Colon (tissue), 2 donors: ENCODE data around the gene ACSF3.

Source experiments
- FAIRE-seq: peaks from 2 replicates; lab custom pipeline; 2012; peaks lifted over from hg19 to GRCh38; lab: Jason Lieb, UNC
- donor health status: control.
- donor health status: control.

Gene ACSF3

DNA sequence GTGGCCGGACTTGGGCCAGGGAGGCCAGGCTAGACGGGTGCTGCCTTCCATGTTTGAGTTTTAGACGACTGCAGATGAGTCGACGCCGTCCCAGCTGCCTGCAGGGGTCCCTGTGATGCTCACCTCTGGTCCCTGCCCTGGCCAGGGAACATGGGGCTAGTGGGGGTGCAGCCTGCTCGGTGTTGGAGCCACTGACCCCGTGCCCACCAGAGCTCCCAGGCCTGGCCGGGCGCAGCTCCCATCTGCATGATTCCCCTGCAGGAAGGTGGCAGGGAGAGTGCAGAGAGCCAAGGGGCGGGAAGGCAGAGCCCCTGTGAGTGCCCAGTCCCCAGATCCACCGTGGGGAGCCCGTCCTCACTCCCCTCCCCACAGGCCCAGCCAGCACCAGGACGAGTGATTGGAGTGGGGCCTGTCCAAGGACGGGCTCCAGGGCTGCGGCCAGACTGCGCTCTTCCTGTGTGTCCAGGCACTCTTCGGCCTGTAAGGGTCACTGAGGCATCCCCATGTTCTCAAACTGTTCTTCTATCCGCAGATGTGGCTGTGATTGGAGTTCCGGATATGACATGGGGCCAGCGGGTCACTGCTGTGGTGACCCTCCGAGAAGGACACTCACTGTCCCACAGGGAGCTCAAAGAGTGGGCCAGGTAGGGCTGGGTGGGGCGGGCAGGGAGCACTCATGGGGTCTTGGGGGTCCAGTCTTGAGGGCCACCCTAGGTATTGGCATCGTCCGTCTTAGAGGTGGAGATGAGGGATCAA lies 51.9 kb downstream of the ACSF3 start:
- no peak for FAIRE-seq

- FAIRE-seq: no peak
Measured at GRCh38 chr16:89146211-89147005, 52.8 kb downstream of the ACSF3 start.

GRCh38 chr16:89147085-89147817 lies 53.6 kb downstream of the ACSF3 start:
- no peak for FAIRE-seq

- FAIRE-seq: no peak
Measured at GRCh38 chr16:89149386-89149785, 55.7 kb downstream of the ACSF3 start.

DNA sequence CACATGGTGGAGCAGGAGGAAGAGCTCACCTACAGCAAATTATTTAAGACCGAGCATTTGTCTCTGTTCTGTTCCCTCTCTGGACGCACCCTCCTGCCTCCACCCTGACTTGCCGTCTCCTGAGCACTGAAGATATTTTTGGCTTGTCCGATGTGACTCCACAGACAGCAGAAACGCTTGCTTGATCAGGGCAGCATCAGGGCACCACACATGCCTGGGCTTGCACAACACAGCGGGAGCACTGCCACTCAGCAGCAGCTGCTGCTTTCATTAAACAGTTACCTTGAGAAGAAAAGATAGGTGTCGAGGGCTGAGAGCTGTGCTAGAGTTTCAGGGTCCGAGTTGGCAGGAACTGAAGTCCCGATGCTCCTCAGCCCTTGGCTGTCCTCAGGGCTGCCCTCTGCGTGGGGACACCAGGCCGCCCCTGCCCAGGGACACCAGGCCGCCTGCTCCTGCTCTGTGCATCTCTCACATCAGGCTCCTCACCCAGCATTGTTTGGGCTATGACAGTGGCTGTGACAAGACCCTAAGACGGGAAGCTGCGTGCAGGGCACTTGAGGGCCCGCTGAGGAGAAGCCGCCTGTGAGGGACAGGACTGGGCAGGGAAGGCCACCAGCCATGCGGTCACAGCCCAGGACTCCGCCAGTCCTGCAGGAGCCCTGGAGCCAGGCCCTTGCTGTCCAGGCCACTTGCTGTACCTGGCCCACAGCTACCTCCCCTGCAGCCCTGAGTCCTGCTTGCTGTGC lies 56.6 kb downstream of the ACSF3 start:
- no peak for FAIRE-seq

GRCh38 chr16:89150981-89151380 lies 57.3 kb downstream of the ACSF3 start:
- no peak for FAIRE-seq

DNA sequence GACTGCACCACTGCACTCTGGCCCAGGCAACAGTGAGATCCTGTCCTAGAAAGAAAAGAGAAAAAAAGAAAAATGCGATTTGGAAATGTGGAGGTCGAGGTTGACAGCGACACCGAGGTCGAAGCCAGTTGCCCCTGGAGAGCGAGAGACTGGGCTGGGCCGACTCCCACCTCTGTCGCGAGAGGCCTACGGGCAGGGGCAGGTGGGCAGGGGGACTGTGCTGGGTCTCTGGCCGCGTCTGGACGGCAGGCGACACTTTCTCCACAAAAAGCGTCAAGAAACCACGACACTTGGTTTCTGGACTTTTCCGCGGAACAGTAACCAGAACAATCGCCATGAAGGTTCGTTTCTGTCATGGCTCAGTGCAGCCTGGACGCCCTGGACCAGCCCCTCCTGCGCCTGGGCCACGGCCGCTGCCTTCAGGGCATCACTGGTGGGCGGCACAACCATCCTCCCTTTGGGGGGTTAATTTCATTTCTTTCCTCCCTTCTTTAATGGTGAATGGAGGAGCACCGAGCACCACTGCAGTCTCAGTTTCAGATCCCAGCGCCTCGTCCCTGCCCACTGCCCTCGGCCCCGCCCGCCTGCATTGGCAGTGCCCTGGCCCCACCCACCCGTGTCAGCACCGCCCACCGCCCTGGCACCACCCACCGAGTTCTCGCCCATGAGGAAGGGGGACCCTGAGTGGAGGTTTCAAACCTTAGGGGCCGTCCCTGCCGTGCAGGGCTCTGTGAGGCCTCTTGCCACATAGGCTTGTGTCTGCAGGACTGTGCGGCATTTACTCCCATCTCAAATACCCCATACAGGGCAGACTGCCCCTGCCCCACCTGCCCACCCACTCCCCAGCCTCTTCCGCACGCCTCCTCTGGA lies 59.4 kb downstream of the ACSF3 start:
- FAIRE-seq: no peak

DNA sequence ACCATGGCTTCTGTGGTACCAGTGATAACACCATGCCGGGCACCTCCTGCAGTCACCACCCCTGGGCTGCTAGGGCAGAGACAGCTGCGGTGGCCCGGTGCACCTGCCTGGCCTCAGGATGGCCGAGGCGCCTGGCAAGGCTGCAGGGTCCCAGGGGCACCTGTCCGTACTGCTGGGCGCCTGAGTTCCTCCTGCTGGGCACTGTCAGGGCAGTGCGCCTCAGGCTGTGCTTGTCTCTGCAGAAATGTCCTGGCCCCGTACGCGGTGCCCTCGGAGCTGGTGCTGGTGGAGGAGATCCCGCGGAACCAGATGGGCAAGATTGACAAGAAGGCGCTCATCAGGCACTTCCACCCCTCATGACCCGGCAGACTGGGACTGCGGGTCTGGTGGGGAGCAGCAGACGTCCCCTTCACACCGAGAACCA lies 60.2 kb downstream of the ACSF3 start:
- FAIRE-seq: no peak

- no peak for FAIRE-seq
Measured at GRCh38 chr16:89154390-89155183, 60.9 kb downstream of the ACSF3 start.

GRCh38 chr16:89155184-89155679 lies 61.6 kb downstream of the ACSF3 start:
- FAIRE-seq: no peak

DNA sequence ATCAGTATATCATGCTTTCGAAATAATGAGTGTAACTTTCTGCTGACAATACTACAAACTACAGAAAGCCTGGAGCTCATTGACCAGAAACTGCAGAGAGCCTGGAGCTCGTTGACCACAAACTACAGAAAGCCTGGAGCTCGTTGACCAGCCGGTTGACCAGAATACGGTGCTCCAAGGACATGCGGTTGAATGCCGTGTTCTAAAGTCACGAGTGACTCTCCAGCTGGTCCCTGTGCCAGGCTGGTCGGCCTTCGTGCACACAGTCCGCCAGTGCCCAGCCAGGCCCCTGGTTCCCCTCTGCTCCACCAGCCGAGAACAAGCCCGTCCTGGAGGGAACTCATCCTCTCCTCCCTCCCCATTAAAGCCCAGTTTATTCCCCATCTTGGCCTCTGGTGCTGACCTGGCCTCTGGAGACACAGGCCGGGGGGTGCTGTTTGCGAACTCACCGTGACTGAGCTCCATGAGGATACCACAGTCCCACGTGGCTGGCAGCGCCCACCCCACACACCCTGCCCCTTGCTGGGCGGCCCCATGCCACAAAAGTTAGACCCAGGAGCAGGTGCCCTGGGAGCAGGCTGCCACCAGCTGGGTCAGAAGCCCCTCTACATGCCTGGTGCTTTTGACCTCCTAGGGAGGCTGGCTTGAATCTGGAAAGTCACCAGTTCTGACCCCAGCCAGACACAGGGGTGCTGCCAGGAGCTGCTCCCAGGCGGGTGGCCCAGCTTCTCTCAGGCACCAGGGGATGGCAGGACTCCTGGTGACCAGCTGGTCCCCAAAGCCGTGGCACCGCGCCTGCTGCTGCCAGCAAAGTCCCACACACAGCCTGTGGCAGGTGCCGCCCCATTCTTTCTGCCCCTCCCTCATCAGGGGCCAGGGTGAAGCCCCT lies 62.4 kb downstream of the ACSF3 start:
- no peak for FAIRE-seq

DNA sequence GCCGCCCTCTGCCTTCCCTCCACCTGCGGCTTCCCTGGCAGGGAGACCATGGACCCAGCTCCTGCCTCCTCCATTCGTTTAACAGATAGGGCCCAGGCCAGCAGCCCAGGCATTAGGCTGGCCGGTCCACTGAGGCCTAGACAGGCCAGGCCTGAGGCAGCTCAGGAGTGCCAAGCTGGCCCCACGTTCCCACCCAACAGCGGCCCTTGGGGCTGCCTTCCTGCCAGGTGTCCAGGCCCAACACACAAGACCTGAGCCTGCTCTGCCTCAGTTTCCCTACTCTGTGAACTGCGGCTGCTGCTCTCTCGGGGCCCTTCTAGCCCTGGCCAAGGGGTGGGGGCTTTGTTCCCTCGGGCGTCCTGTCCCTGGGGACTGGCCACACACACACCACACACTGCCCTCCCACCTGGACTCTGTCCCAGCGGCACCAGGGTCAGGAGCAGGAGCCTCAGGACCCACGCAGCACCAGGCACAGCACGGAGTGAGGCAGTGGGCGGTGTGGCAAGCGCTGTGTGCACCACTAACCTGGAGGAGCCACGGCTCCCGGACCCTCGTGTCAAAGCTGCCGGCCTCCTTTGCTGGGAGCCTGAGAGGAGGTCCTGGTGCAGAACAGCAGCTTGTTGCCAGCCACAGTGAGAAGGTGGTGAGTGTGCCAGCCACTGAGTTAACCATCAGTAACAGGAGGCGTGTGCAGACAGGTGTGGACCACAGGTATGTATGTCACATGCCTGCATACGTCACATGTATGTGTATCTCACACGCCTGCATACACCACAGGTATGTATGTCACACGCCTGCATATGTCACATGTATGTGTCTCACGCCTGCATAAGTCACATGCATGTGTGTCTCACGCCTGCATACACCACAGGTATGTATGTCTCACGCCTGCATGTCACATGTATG lies 63.3 kb downstream of the ACSF3 start:
- no peak for FAIRE-seq

DNA sequence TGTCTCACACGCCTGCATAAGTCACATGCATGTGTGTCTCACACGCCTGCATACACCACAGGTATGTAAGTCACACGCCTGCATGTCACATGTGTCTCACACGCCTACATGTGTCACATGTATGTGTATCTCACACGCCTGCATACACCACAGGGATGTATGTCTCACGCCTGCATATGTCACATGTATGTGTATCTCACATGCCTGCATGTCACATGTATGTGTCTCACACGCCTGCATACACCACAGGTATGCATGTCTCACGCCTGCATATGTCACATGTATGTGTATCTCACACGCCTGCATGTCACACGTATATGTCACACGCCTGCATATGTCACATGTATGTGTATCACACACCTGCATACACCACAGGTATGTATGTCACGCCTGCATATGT lies 64.1 kb downstream of the ACSF3 start:
- FAIRE-seq: no peak

DNA sequence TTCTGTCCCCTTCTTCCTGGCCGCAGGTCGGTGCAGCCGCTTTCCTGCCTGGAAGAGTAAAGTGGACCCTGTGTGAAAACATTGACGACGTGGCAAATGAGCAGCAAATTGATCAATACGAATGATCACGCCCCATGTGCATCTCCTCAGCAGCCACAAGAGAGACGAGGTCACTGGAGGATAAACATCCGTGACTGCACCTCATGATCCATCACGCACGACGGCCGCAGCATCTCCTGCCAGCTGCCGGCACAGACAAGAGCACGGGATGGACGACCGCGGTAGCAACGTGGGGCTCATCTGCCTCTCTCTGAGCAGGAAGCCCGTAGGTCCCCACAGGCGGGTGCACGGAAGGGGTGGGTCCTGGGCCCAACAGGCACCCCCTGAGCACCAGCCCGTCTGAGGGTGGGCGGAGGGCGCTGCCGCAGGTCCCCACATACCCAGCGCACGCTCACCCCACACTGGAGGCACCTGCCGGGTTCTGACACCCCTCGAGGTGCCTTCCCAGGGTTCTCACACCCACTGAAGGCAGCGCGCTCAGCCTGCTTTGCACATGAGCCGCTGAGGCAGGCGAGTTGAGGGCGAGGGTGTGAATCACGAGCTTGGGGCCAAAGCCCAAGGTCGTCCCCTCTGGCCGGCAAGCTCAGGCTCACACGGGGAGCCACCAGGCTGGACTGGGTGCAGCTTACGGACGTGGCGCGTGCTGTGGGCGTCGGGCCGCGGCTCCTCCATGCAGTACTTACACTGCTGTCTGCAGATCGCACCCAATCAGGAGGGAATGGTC lies 65.6 kb downstream of the ACSF3 start:
- FAIRE-seq: no peak

- no peak for FAIRE-seq
Measured at GRCh38 chr16:89159850-89160354, 66.2 kb downstream of the ACSF3 start.

- FAIRE-seq: no peak
Measured at GRCh38 chr16:89160977-89161701, 67.5 kb downstream of the ACSF3 start.
